HG02938 (cell line): ENCODE data around the gene CCR7.

Experiments
- ATAC-seq: cut with Tn5 transposase; IDR thresholded peaks from one replicate; pipeline ENCODE4 v1.9.1; 2021; ENCODE audit warnings: mild to moderate bottlenecking, moderate library complexity; ENCODE audit not compliant: unreplicated experiment

The CCR7 gene

DNA sequence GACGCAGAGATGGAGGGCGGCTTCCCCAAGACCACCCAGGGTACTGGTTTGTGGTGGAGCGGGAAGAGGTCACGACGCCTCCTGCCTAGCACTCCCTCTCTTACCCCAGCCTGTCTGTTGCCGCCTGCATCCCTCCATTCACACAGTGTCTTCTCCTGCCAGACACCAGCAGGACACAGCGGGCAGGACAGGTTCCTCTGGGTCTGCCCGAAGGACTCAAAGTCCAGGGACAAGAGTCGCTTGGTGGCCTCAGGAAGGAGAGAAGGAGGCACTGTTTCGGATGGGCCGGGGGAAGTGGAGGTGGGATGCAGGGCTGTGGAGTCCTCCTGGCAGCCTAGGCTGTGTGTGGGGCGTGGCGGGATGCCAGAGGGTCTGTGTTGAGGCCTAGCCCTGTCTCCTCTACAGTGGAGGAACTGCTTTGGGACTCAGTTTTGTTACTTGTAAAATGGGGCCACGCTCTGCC is 44.2 kb downstream of the CCR7 start:
- ATAC-seq: no peak

DNA sequence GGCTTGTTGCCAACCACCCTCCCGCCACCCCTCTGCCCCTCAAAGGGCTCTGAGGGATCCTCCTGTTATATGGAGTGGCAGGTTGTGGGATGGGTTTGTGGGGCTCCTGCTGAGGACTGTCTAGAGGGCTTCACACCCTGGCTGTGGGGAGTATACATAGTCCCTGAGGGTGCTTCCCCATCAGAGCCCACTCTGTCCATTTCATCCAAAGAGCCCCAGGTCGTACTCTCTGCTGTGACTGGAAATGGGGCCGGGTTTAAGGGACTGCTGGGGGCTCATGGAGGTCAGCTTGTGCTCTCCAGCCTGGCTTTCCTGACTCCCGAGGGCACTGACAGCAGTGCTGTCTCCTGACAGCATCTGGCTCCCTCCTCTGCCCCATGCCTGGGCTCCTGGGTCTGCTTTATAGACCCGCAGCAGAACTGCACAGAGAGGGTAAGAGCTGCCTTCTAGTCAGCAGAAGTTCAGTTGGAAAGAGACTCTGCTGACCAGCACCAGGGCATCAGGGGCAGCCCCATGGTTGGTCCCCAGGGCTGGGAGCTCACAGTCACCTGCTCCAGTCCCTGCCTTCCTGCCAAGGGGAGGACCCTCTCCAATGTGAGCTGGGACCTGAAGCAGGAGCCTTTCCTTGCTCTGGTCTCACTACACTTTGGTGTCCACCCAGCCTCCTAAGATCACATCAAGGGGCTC is 46.0 kb downstream of the CCR7 start:
- ATAC-seq: no peak

DNA sequence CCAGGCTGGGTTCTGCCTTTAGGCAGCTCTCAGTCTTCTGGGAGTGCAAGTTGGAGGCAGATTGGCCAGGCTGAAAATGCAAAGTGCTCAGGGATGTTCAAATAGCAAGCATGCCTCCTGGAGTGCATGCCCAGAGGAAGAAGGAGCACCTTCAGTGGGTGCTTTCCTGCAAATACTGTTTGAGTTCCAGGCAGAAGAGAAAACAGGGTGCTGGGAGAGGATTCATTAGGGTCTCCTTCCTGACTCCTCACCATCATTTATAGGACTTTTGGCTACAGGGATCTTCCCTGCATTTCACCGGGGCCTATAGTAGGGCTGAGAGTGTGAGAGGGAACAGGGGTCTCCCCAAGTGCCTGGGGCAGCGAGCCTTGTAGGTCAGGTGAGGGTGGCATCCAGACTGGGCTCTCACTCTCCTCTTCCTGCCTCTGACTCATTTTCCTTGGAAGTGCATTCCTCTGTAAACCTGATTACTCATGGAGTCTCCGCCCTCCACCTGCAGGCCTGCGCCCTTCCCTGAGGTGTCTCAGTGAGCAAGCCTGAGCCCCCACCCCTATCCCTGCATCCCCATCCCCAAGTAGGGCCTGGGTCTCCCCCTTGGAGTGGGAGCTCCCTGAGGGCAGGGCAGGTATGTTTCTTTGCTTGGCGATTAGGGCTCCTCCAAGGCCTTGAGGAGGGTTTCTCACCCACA is 46.7 kb downstream of the CCR7 start:
- no peak for ATAC-seq

DNA sequence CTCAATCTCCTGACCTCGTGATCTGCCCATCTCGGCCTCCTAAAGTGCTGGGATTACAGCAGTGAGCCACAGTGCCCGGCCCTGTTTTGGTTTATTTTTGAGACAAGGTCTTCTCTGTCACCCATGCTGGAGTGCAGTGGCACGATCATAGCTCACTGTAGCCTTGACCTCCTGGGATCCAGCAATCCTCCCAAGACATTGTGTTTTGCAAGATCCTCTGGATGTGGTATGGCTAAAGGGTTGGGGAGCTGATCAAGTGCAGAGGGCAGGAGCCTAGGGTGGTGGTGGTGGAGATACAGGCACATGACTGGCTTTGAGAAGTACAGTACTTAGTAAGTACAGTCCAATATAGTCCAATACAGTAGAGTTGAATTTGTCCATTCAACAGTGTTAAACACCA is 47.3 kb downstream of the CCR7 start:
- ATAC-seq: no peak

DNA sequence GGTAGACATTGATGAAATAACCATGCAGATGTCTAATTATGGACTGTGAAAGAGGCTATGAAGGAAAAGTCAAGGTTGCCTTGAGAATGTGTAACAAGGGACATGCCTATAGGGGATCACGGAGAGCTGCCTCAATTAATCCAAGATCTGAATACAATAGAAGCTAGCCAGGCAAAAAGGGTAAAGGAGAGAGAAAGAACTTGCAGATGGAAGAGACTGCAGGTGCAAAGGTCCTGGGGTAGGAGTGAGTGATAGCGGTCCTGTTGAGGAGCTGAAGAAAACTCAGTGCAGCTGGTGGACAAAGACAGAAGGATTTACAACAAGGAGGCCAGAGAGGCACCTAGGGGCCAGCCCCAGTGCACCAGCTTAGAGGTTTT is 48.0 kb downstream of the CCR7 start:
- no peak for ATAC-seq

DNA sequence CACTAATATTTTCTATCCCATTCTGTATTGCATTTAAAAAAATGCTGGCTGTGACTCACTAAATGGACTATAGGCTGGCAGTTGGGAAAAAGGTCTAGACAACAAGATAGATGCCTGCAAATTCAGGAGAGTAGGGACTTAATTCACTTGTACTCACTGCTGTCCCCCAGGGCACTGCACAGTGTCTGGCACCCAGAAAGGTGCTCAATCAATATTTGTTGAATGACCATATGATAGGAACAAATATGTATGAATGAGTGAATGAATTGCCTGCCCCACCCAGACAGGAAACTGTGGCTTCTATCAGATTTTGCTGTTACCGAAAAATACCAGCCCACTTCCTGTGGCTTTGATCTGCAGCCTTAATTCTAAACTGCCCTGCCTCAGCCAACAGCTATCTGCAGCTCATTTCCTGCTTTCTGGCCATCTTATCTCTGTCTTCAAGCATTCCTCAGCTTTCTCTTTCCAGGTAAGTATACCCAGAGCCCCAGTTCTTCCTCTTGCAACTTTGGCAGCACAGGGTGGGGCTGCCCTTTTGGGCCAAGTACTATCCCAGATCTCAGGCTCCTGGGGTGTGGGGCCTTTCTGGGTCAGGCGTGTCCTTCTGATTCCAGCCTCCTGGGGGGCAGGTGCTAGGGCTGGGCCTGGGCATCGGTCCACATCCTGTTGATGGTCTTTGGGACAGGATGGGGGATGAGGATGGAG is 48.5 kb downstream of the CCR7 start:
- ATAC-seq: no peak

DNA sequence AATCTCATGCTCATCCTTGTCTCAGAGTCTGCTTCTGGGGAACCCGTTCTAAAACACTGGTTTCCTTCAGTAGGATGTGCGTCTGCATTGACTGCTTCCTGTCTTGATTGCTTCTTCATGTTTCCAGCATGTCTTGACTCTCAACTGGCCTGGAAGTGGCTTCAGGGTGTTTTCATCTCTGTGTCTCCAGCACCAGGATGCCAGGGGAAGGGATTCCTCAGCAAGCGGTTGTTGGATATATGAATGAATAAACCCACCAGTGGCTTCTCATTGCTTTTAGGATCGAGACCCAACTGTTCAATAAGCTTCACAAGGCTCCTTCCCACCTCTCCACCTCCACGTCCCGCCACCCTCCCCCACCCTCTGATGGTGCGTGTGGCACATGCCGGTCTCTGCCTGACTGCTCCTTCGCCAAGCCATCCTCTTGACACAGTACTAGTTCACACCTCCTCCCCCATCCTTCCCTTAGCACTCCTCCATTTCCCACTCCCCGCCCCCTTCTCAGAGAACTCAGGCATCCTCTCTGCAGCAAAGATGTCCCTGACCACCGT is 49.7 kb downstream of the CCR7 start:
- ATAC-seq: no peak

DNA sequence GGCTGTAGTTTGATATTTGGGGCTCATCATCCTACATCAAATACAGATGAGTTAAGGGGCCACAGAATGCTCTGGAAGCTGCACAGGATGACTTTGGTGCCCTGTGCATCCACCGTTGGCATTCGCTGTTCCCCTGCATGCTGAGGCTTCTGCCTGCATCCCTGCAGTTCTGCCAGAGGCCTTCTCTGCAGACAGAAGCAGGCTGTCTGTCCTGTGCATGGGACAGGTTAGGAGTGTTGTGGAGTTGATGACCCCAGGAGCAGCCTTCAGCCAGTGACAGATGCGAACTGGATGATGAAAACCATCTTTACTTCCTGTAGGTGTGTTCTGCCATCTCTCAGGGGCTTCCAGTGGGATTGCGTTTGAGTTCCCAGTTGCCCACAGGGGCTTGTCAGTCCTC is 50.3 kb downstream of the CCR7 start:
- ATAC-seq: no peak

DNA sequence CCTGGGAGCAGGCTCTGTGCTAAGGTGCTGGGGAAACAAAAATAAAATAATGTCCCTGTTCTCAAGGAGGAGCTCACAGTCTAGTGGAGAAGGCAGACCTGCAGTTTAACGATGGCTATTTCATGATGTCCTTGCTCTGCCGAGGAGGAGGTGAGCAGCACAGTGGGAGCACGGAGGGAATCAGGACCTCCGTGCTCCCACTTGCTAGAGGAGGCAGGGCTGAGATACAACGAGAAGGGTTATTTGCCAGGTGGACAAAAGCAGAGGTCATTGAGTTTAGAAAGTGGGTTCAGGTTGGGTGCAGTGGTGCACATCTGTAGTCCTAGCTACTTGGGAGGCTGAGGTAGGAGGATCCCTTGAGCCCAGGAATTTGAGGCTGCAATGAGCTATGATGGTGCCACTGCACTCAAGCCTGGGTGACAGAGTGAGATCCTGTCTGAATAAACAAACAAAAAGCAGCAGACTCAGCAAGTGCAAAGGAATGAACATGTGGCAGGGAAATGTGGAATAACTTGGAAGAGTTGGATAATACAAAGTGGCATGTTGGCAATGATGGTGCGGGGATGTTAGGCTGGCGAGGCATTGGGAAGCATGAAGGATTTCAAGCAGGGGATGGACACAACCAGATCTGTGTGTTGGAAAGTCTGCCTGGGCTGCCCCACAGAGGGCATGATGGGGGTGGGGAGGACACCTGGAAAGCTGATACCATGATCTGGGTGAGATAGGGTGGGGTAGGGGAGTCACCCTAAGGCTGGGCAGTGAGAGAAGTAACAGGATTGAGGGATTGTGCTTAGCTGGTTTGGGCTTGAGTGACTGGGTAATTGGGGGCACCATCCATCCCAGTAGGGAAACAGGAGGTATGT is 51.0 kb downstream of the CCR7 start:
- ATAC-seq: no peak

DNA sequence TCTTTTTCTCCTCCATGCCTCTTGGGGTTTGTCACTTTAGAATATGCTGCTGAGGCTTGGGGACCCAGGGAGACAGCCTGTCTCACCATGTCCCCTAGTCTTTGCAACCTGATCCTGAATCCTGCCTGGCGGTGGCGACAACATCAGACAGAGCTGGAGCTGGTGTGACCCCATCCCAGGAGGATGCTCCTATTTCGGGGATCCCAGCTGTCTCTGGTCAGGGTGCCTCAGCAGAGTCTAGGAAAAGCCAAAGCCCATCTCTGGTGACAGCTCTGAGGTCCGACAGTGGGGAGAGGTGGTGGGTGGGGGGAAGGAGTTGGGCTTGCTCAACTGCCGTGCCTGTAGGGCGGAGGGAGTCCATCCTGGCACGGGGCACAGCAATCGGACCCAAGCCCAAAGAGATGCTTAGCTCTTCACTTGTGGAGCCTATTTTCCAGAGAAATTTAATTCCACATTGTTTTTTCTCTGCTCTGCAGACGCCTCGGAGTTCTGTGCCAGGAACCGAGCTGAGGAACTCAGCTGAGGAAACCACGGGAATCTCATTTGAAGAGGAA is 53.5 kb downstream of the CCR7 start:
- ATAC-seq: no peak

DNA sequence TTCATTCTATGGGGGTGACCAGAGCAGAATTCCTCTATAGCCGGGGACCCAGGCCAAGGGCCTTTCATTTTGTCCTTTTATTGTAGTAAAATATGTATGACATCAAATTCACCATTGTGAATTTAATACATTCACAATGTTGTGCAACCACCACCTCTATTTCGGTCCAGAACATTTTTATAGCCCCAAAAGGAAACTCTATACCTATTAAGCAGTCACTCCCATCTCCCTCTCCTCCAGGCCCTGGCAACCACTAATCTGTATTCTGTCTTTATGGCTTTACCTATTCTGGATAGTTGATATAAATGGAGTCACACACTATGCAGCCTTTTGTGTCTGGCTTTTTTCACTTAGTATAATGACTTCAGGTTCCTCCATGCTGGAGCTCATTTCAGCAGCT is 54.1 kb downstream of the CCR7 start:
- ATAC-seq: no peak

DNA sequence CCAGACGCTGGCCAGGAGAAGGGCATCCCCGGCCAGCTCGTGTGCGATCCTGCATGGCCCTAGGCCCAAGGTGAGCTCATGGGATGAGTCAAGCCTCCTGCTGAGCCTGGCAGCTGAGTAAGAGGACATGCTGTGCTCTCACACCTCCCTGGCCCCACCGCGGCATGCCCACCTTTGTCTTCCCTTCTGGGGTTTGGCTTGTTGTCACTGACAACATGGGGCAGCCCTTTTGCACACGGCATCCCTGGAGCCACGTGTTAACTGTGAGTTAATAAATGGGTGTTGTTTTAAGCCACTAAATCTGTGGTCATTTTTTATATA is 55.0 kb downstream of the CCR7 start:
- no peak for ATAC-seq

DNA sequence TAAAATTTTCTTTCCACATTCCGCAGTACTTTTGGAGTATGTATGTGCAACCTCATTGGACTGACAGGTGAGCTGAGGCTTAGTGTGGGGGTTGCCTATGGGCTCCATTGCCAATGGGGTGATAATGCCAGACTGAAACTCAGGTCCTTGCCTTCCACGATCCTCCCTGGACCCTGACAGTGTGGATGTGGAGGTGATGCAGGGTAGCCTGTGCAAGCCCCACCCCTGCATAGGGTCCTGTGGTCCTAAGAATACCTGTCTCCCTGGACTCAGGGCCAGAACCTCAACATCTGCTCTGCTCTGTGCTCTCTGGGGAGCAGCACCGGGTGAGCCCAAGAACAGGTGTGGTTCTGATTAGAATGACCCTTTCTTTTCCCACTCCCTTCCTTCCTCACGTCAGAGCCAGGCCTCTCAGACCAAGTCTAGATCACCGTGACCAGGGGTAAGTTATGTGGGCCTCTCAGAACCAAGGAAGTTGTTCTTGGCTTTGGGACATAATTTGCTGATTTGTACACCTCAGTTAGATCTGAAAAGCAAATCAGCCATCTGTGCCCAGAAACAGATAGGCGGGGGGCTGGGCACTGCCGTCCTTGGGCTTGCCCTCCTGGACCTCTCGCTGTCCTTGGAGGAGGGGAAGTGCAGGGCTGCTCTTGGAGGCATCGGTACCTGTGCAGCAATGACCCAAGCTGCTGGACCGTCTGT is 55.5 kb downstream of the CCR7 start:
- ATAC-seq: no peak

DNA sequence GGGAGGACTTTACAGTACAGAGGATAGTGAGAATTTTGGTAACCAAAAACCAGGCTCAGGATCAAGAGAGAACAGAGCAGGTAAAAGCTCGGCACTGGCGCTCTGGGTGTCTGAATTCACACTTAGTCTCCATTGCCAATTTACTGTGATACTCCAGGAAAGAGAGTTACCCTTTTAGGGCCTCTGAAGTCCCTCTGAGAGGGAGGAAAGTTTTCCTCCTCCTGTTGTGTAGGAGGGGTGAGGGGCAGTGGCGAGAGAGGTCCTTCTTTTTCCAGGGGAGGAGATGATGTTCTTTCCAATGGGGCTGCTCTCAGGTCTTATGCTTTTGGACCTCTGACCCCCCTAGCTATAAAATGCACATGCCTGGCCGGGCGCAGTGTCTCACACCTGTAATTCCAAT is 58.5 kb downstream of the CCR7 start:
- ATAC-seq: no peak
